GM12873 (cell line): ENCODE measurements around the gene KANSL1.

ENCODE experiments used
- TF ChIP-seq, protein P1 (sequence below): IDR thresholded peaks from 2 replicates; pipeline ENCODE4 v1.5.1; 2012; ENCODE audit warnings: low read depth, mild to moderate bottlenecking, moderate library complexity, low read length, control low read depth; ENCODE audit not compliant: insufficient read depth; ENCODE audit errors: missing control alignments

Gene KANSL1, protein sequence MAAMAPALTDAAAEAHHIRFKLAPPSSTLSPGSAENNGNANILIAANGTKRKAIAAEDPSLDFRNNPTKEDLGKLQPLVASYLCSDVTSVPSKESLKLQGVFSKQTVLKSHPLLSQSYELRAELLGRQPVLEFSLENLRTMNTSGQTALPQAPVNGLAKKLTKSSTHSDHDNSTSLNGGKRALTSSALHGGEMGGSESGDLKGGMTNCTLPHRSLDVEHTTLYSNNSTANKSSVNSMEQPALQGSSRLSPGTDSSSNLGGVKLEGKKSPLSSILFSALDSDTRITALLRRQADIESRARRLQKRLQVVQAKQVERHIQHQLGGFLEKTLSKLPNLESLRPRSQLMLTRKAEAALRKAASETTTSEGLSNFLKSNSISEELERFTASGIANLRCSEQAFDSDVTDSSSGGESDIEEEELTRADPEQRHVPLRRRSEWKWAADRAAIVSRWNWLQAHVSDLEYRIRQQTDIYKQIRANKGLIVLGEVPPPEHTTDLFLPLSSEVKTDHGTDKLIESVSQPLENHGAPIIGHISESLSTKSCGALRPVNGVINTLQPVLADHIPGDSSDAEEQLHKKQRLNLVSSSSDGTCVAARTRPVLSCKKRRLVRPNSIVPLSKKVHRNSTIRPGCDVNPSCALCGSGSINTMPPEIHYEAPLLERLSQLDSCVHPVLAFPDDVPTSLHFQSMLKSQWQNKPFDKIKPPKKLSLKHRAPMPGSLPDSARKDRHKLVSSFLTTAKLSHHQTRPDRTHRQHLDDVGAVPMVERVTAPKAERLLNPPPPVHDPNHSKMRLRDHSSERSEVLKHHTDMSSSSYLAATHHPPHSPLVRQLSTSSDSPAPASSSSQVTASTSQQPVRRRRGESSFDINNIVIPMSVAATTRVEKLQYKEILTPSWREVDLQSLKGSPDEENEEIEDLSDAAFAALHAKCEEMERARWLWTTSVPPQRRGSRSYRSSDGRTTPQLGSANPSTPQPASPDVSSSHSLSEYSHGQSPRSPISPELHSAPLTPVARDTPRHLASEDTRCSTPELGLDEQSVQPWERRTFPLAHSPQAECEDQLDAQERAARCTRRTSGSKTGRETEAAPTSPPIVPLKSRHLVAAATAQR (N-terminal part only)

DNA sequence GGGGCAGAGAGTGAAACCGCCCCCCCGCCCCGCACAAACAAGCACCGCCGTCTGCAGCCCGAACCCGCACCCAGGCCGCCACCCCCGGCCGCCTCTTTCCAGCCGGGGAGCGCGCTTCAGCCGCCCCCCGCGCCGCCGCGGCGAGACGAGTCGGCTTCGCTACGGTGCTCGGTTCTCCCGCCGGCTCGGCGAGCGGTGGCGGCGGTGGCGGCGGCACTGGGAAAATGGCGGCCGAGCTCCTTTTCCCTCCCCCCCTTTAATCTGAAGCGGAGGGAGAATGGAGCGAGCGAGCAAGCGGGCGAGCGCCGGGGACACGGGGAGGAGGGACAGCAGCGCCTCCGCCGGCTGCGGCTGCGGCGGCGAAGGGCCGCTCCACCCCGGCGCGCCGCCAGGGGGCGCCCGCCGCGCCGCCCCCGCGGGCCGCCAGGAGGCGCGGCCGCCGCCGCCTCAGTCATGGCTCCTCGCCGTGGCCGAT, at the start of gene KANSL1:
Gene KANSL1, minus strand, starts transcription at position 279 of the 475 bp plus-strand sequence. CDS start 21,286 bp downstream, outside the sequence.
- TF ChIP-seq, protein P1, sequence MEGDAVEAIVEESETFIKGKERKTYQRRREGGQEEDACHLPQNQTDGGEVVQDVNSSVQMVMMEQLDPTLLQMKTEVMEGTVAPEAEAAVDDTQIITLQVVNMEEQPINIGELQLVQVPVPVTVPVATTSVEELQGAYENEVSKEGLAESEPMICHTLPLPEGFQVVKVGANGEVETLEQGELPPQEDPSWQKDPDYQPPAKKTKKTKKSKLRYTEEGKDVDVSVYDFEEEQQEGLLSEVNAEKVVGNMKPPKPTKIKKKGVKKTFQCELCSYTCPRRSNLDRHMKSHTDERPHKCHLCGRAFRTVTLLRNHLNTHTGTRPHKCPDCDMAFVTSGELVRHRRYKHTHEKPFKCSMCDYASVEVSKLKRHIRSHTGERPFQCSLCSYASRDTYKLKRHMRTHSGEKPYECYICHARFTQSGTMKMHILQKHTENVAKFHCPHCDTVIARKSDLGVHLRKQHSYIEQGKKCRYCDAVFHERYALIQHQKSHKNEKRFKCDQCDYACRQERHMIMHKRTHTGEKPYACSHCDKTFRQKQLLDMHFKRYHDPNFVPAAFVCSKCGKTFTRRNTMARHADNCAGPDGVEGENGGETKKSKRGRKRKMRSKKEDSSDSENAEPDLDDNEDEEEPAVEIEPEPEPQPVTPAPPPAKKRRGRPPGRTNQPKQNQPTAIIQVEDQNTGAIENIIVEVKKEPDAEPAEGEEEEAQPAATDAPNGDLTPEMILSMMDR, result peak; percentile 74

DNA sequence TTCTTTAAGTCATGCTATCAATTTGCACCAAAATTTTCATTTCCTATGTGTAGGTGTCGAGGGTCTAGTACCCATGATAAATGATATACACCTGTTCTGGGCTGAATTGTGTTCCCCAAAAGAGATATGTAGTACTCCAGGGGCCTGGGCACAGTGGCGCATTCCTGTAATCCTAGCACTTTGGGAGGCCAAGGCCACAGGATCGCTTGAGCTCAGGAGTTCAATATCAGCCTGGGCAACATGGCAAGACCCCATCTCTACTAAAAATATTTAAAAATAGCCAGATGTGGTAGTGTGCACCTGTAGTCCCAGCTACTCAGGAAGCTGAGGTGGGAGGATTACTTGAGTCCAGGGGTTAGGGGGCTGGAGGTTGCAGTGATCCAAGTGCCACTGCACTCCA, 23.5 kb upstream of the KANSL1 start:
- TF ChIP-seq, protein P1, result no peak

DNA sequence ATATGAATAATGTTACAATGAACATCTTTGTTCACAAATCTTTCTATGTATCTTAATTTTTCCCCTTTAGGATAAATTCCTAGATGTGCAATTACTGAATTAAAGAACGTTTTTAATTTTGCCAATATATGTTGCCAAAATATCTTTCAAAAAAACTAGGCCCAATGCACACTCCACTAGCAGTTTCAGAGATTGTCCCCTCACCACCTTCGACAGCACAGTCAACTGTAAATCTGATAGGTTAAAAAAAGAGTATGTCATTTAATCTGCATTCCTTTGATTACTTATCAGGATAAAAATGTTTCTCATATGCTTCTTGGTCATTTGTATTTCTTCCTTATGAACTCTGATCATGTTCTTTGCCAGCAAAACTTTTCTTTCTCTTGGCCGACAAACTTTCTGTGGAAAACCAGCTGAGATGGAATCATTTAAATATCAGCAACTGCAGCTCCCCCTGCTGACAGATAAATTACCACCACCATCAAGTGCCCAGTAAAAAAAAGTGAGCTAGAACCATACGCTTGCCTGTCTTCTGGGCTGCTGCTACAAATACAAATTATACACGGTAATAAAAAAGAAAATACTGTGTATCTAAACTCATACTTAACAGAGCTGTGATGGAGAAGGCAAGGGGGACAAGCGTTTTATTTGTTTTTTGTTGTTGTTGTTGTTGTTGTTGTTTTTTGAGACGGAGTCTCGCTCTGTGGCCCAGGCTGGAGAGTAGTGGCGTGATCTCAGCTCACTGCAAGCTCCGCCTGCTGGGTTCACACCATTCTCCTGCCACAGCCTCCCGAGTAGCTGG, 19.6 kb upstream of the KANSL1 start:
- TF ChIP-seq, protein P1, result peak; percentile 77

DNA sequence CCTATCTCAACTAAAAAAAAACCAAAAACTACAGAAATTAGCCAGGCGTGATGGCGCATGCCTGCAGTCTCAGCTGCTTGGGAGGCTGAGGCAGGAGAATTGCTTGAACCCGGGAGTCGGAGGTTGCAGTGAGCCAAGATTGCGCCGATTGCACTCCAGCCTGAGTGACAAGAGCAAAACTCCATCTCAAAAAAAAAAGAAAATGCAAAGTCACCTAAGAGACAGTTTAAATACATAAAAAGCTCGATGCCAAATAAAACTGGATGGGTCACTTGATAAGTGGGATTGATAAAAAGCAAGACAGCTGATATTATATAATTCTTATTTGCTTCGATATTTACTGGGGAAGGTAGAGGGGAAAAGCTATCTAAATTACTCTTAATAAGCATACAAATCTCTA, 15.8 kb upstream of the KANSL1 start:
- TF ChIP-seq, protein P1, result no peak

DNA sequence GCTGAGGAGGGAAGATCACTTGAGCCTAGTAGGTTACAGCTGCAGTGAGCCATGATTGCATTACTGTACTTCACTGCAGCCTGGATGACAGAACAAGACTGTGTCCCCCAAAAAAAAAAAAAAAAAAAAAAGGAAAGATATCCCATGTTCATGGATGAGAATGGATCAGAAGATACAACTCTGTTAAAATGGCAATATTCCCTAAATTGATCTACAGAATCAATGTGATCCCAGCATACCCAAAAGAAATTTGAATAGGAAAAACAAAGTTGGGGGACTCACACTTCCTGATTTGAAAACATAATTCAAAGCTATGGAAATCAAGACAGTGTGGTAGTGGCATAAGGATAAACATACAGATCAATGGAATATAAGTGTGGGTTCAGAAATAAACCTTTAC, 12.7 kb upstream of the KANSL1 start:
- TF ChIP-seq, protein P1, result no peak

DNA sequence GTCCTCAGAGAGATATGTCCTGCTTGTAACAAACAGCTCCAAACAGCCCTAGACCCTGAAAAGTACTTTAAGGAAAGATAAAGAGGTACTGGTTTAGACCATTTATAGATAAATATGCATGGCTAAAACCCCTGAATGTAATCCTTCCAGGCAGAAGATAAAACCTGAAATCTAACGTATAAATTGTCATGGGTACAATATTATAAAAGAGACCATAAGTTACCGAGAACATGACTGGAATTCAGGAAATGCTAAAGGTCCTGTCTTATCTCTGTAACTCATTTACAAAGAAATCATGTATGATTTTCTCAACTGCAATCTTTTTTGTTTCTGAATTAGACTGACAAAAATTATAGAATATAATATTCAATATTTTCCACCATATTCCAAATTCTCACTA, 9.2 kb upstream of the KANSL1 start:
- TF ChIP-seq, protein P1, result no peak
